ENCODE results near the gene RNF126.
"Not testable (repeated sequence)": the region's sequence is repeated elsewhere in the genome, so short reads cannot be mapped to it uniquely, and the experiment has no call there.

The RNF126 gene

DNA sequence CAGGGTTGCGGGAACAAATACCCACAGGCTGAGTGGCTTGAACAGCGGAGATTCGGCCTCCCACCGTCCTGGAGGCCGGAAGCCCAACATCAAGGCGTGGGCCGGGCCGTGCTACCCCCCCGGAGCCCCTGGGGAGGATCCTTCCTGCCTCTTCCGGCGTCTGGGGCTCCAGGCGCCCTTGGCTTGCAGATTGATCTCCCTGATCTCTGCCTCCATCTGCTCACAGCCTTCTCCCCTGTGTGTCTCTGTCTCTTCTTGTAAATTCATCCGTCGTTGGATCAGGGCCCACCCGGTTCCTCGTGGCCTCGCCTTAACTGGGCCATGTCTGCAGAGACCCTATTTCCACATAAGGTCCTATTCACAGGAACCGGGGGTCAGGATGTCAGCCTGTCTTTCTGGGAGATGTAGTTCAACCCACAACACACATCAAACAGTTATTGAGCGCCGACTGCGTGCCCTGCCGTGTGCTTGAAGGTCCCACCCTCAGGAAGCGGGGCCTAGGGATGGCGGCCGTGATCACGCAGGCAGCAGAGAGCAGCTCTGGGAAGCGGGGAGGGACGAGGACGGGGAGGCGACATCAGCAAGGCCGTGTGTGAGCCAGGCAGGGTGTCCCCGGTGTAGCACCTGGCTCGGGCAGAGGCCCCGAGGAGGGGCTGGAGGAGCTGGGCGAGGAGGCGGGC lies 52.1 kb downstream of the RNF126 start:
- peak; percentile 46 to 78 (median 53) for DNase-seq

DNA sequence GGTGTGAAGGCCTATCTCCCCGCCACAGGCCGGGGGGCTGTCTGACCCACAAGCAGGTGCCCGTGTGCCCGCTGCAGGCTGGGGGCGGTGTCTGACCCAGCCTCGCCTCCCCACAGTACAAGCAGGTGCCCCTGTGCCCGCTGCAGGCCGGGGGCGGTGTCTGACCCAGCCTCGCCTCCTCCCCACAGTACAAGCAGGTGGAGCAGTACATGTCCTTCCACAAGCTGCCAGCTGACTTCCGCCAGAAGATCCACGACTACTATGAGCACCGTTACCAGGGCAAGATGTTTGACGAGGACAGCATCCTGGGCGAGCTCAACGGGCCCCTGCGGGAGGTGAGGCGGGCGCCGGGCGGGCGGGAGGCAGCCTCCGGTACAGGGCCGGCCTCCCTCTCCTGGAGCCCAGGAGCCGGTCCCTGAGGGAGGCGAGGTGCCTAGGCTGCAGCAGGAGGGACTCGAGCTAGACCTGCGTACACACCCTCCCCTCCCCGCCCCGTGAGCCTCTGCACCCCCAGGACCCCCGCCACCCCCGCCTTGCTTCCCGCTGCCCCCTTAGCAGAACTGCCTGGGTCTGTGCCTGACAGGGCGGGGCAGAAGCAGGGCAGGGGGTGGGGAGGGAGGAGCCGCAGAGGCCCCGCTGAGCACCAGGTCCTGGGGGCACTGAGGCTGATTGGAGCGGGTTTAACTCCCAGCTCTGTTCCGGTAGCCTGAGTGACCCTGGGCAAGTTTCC lies 52.8 kb downstream of the RNF126 start:
- peak in 3 of 5 donors; percentile 26 to 71 (median 45) for DNase-seq

DNA sequence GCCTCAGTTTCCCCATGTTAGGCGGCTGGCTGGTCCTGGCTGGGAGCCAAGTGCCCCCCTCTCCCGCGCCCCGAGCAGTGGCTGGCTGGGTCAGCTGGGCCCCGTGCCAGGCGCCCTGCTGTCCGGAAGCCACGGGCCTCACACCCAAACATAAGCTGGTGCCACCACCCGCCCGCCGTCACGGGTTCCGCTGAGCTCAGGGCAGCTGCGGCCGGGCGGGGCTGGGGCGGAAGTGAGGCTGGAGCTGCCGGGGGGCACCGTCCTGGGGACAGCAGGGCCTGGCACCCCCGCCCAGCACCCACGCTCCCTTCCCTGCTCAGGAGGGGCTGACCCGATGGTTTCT lies 54.0 kb downstream of the RNF126 start:
- DNase-seq = no peak

DNA sequence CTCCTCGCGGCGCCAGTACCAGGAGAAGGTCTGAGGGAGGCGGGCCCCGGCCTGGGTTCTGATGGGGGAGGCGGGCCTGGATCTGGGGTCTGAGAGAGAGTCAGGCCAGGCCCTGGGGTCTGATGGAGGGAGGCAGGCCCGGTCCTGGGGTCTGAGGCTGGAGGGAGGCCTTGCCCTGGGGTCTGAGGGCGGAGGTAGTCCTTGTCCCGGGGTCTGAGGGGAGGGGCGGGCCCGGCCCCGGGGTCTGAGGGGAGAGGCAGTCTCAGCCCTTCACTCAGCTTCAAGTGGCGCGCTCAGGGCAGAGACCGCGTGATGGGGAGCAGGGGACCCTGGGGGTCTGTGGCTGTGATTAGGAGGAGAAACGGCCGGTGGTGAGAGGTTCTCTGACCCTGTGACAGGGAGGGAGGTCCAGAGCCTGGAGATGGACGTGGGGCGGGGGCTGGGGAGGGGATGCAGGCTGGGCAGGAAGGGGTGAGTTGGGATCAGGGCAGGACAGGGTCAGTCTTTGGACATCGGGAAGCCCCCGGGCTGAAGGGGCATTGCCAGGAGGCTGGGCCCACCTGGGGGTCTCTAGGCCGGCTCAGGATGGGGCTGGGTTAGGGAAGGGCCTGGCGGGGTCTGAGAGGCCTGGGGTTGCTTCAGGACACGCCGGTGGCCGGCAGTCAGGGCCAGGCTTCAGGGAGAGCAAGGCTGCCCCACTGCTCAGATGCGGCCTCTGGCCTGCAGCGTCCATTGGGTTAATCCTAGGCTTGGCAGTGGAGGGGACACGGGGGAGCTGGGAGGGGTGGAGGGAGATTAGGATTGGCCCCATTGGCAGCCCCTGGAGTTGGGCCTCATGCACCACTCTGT lies 54.6 kb downstream of the RNF126 start:
- no peak for DNase-seq

DNA sequence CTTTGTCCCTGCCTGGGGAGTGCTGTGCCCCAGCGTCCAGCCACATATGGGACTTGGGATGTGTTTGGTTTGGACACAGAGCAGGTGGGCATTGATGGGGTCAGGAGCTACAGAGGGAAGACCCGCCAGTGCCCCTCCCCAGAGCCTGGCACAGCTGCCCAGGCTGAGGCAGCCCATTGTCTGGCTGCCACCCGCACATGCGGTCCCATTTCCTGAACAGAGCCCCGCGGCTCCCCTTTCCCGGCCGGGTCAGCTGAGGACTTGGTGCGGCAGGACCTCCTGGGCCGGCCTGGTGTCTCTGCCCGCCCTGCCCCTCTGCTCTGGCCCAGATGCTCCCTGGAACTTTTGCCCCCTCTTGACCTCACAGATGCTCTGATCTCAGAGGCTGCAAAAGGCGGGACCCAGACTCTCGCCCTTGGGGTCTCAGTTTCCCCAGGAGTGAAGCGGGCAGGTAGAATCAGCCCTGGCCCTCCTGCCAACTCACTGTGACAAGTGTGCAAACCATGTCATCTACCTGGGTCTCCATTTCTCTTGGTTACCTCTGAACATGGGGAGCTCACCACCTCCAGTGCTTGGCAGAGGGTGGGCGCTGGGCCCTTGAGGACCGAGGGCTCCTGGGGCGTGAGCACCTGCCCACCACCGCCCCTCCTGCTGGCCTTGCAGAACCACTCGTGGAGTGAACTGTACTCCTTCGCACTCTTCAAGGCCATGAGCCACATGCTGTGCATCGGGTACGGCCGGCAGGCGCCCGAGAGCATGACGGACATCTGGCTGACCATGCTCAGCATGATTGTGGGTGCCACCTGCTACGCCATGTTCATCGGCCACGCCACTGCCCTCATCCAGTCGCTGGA lies 55.5 kb downstream of the RNF126 start:
- DNase-seq = no peak

DNA sequence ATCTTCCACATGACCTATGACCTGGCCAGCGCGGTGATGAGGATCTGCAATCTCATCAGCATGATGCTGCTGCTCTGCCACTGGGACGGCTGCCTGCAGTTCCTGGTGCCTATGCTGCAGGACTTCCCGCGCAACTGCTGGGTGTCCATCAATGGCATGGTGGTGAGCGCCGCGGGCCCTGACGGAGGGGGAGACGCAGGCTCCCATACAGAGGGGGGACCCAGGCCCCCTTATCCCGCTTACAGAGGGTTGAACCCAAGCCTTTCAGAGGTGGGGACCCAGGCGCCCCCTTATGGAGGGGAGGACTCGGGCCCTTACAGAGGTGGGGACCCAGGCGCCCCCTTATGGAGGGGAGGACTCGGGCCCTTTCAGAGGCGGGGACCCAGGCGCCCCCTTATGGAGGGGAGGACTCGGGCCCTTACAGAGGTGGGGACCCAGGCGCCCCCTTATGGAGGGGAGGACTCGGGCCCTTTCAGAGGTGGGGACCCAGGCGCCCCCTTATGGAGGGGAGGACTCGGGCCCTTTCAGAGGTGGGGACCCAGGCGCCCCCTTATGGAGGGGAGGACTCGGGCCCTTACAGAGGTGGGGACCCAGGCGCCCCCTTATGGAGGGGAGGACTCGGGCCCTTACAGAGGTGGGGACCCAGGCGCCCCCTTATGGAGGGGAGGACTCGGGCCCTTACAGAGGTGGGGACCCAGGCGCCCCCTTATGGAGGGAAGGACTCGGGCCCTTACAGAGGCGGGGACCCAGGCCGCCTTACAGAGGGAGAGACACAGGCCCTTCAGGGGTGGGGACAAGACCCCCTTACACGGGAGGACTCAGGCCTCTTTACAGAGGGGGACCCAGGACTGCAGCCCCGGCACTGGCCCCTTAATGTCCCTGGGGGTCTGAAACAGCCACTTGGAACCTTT lies 57.7 kb downstream of the RNF126 start:
- DNase-seq = peak in 1 of 5 donors; percentile 43

DNA sequence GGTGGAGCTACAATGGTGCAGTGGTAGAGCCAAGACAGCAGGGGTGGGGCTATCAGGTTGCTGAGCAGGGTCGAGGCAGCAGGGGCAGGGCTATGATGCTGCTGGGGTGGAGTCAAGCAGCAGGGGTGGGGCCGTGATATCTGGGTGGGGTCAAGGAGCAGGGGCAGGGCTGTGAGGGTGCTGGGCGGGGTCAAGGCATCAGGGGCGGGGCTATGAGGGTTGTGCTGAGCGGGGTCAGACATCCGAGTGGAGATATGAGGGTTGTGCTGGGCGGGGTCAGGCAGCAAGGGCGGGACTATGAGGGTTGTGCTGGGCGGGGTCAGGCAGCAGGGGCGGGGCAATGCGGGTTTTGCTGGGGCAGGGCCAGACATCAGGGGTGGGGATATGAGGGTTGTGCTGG lies 58.7 kb downstream of the RNF126 start:
- DNase-seq = peak in 3 of 5 donors; percentile 23 to 51 (median 28)

DNA sequence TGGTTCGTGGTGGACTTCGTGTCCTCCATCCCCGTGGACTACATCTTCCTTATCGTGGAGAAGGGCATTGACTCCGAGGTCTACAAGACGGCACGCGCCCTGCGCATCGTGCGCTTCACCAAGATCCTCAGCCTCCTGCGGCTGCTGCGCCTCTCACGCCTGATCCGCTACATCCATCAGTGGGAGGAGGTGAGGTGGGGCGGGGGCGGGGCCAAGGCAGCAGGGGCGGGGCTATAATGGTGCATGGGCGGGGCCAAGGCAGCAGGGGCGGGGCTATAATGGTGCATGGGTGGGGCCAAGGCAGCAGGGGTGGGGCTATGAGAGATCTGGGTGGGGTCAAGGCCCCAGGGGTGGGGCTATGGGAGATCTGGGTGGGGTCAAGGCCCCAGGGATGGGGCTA lies 59.2 kb downstream of the RNF126 start:
- not testable (repeated sequence) for DNase-seq

DNA sequence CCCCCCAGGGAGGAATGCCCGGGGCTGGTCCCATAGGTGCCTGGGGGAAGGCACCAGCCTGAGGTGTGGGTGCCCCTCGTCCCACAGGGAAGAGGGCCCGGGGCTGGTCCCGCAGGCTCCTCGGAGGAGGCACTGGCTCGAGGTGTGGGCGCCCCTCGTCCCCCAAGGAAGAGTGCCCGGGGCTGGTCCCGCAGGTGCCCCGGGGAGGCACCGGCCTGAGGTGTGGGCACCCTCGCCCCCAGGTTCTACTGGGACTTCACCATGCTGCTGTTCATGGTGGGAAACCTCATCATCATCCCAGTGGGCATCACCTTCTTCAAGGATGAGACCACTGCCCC lies 59.7 kb downstream of the RNF126 start:
- DNase-seq = not testable (repeated sequence)

DNA sequence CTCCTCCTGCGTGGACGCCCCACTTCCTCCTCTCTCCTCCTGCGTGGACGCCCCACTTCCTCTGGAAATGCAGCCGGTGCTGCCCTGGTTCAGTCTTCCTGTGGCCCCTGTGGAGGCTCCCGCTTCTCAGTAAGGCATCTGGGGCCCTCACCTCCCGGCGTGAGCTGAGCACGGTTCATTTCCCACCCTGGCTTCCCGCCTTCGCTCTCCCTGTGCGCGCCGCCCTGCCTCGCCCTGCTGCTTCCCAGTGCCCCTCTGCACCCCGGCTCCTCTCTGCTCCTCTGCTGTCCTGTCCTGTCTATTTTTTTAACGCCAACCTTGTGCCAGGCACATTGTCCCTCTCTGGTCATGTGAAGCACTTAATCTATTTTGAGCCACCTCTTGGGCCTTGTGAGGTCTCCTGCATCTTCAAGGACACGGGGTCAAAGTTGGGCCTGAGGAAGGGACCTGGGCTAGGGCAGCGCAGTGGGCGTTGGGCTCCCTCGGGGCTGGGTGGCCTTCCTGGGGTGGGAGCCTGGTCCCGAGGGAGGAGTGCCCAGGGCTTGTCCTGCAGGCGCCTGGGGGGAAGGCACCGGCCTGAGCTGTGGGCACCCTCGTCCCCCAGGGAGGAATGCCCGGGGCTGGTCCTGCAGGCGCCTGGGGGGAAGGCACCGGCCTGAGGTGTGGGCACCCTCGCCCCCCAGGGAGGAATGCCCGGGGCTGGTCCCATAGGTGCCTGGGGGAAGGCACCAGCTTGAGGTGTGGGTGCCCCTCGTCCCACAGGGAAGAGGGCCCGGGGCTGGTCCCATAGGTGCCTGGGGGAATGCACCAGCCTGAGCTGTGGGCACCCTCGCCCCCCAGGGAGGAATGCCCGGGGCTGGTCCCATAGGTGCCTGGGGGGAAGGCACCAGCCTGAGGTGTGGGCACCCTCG lies 60.4 kb downstream of the RNF126 start:
- DNase-seq = no peak

DNA sequence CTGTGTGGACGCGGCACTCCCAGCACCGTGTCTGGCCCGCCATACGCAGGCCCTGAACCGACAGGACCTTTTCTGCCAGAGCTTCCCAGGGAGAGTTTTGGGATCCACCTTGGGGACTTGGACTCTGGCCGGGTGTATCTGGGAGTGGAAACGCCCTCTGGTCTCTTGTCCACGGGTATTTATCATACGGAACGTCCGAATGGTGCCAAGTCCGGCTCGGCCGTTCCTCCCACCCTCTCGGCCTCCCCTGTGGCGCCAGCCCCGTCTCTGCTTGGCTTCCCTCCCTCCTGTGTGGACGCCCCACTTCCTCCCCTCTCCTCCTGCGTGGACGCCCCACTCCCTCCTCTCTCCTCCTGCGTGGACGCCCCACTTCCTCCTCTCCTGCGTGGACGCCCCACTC lies 61.2 kb downstream of the RNF126 start:
- no peak for DNase-seq

DNA sequence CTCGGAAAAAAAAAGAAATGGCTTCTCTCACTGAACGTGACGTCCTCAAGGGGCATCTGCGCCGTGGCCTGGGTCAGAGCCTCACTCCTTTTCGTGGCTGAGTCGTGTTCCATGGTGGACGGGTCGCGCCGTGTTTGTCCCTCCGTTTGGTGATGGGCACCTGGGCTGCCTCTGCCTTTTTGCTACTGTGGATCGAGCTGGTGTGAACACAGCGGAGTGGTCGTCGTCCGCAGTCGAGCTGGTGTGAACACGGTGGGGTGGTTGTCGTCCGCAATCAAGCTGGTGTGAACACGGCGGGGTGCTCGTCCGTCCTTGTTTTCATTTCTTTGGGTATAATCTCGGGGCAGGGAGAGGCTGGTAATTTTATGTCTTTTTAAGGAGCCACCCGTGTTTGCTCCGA lies 61.7 kb downstream of the RNF126 start:
- no peak for DNase-seq

Measured in T-helper 1 cell (primary cell).